ENCODE measurements around the gene CORO6.

DNA sequence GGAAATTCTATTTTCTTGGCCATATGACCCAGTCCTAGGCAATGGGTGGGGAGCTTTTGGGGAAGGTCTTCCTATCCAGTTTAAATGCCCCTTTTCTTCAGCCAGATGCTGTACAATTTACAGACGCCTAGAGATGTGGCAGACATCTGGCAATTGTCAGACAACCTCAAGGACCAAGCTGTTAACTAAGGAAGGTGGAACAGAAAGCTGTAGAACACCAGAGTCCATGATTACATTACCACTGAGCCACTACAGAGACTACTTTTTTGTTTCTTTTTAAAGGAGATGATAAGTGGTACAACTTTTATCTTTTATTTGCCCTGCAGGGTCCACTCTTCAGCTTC lies 21.1 kb upstream of the CORO6 start:
- TF ChIP-seq, protein P1, sequence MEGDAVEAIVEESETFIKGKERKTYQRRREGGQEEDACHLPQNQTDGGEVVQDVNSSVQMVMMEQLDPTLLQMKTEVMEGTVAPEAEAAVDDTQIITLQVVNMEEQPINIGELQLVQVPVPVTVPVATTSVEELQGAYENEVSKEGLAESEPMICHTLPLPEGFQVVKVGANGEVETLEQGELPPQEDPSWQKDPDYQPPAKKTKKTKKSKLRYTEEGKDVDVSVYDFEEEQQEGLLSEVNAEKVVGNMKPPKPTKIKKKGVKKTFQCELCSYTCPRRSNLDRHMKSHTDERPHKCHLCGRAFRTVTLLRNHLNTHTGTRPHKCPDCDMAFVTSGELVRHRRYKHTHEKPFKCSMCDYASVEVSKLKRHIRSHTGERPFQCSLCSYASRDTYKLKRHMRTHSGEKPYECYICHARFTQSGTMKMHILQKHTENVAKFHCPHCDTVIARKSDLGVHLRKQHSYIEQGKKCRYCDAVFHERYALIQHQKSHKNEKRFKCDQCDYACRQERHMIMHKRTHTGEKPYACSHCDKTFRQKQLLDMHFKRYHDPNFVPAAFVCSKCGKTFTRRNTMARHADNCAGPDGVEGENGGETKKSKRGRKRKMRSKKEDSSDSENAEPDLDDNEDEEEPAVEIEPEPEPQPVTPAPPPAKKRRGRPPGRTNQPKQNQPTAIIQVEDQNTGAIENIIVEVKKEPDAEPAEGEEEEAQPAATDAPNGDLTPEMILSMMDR (IDR thresholded peaks at IDR 0.05): no peak
- TF ChIP-seq EP300 (IDR thresholded peaks at IDR 0.05) (no peak), FOSL2 (IDR thresholded peaks at IDR 0.05) (no peak), FOSL2 (CRISPR knock-in tag; IDR thresholded peaks at IDR 0.05) (no peak), POLR2A (IDR thresholded peaks at IDR 0.05; ENCODE audit: low read length) (no peak), ZSCAN20 (CRISPR knock-in tag; IDR thresholded peaks at IDR 0.05) (no peak), FOSB (CRISPR knock-in tag; IDR thresholded peaks at IDR 0.05) (no peak), TFCP2L1 (CRISPR knock-in tag; IDR thresholded peaks at IDR 0.05) (no peak), NR3C1 (IDR thresholded peaks at IDR 0.05) (no peak), CHD2 (IDR thresholded peaks at IDR 0.05; ENCODE audit: low read length, partially characterized antibody) (no peak), FOXS1 (CRISPR knock-in tag; IDR thresholded peaks at IDR 0.05) (no peak), RFX5 (IDR thresholded peaks at IDR 0.05) (no peak)
- TF ChIP-seq, protein P2, sequence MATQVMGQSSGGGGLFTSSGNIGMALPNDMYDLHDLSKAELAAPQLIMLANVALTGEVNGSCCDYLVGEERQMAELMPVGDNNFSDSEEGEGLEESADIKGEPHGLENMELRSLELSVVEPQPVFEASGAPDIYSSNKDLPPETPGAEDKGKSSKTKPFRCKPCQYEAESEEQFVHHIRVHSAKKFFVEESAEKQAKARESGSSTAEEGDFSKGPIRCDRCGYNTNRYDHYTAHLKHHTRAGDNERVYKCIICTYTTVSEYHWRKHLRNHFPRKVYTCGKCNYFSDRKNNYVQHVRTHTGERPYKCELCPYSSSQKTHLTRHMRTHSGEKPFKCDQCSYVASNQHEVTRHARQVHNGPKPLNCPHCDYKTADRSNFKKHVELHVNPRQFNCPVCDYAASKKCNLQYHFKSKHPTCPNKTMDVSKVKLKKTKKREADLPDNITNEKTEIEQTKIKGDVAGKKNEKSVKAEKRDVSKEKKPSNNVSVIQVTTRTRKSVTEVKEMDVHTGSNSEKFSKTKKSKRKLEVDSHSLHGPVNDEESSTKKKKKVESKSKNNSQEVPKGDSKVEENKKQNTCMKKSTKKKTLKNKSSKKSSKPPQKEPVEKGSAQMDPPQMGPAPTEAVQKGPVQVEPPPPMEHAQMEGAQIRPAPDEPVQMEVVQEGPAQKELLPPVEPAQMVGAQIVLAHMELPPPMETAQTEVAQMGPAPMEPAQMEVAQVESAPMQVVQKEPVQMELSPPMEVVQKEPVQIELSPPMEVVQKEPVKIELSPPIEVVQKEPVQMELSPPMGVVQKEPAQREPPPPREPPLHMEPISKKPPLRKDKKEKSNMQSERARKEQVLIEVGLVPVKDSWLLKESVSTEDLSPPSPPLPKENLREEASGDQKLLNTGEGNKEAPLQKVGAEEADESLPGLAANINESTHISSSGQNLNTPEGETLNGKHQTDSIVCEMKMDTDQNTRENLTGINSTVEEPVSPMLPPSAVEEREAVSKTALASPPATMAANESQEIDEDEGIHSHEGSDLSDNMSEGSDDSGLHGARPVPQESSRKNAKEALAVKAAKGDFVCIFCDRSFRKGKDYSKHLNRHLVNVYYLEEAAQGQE (IDR thresholded peaks at IDR 0.05): no peak
- TF ChIP-seq, protein P3, sequence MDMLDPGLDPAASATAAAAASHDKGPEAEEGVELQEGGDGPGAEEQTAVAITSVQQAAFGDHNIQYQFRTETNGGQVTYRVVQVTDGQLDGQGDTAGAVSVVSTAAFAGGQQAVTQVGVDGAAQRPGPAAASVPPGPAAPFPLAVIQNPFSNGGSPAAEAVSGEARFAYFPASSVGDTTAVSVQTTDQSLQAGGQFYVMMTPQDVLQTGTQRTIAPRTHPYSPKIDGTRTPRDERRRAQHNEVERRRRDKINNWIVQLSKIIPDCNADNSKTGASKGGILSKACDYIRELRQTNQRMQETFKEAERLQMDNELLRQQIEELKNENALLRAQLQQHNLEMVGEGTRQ (IDR thresholded peaks at IDR 0.05): no peak
- TF ChIP-seq, protein P4, sequence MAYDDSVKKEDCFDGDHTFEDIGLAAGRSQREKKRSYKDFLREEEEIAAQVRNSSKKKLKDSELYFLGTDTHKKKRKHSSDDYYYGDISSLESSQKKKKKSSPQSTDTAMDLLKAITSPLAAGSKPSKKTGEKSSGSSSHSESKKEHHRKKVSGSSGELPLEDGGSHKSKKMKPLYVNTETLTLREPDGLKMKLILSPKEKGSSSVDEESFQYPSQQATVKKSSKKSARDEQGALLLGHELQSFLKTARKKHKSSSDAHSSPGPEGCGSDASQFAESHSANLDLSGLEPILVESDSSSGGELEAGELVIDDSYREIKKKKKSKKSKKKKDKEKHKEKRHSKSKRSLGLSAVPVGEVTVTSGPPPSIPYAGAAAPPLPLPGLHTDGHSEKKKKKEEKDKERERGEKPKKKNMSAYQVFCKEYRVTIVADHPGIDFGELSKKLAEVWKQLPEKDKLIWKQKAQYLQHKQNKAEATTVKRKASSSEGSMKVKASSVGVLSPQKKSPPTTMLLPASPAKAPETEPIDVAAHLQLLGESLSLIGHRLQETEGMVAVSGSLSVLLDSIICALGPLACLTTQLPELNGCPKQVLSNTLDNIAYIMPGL (CRISPR knock-in tag; IDR thresholded peaks at IDR 0.05; ENCODE audit: borderline replicate concordance): no peak

Data from A549 (cell line).